ENCODE measurements around the gene PIGN. TPM values are rescaled to one million over a fixed set of nuclear protein-coding genes. Genes with fewer than 3 reads are reported as not detected.

Gene PIGN
- total and polyA plus RNA-seq, 8 donors = 2.0 to 113 (median 23.8) TPM

- Histone ChIP-seq H3K27ac (no peak overlapping the region), H3K36me3 (peaks cover 0 to 65% (median 55%) of the 10 kb centered on the region in 4 donors), H3K27me3 (no peaks in the 10 kb centered on the region), H3K4me3 (no peak overlapping the region), H3K4me1 (peaks cover 0 to 5% (median 0%) of the 10 kb centered on the region in 4 donors), H3K9me3 (peaks cover 0 to 6% (median 3%) of the 10 kb centered on the region in 4 donors)
- 87 to 100% (median 96%) methylated on average over 1 of the region's 1 CpG for WGBS, 5 donors
- TF ChIP-seq POLR2A (IDR thresholded peaks at IDR 0.05) (no peak), EP300 (IDR thresholded peaks at IDR 0.05) (no peak), POLR2AphosphoS5 (IDR thresholded peaks at IDR 0.05) (no peak)
- TF ChIP-seq, protein P1, sequence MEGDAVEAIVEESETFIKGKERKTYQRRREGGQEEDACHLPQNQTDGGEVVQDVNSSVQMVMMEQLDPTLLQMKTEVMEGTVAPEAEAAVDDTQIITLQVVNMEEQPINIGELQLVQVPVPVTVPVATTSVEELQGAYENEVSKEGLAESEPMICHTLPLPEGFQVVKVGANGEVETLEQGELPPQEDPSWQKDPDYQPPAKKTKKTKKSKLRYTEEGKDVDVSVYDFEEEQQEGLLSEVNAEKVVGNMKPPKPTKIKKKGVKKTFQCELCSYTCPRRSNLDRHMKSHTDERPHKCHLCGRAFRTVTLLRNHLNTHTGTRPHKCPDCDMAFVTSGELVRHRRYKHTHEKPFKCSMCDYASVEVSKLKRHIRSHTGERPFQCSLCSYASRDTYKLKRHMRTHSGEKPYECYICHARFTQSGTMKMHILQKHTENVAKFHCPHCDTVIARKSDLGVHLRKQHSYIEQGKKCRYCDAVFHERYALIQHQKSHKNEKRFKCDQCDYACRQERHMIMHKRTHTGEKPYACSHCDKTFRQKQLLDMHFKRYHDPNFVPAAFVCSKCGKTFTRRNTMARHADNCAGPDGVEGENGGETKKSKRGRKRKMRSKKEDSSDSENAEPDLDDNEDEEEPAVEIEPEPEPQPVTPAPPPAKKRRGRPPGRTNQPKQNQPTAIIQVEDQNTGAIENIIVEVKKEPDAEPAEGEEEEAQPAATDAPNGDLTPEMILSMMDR (IDR thresholded peaks at IDR 0.05) = no peak
- intact Hi-C loops (cut with DNase I; ENCODE audit: low total_unique reads) = no loop called here
- no peak for DNase-seq
Measured at GRCh38 chr18:62102221-62102620, 84.6 kb downstream of the PIGN start.

DNA sequence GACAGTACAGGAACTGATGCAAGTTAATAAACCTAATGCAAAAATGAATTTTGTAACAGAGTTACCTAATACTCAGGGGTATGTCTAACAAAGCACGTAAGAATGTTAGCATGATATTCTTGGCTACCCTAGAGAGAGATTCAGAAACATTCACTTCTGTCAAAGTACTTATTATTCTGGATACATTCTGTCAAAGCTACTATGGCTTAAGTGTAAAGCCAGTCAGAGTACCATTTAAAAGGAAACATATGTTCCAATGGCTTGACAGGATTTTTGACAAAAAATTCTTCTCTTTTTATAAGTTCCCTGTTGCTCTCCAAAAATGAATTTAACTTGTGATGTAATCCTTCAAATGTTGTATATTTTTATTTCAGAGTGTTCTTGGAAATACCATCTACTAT is 85.5 kb downstream of the PIGN start:
- intact Hi-C loops (cut with DNase I; ENCODE audit: low total_unique reads) = no loop called here
- Histone ChIP-seq H3K9me3 (peaks cover 0 to 6% (median 3%) of the 10 kb centered on the region in 4 donors), H3K4me1 (peaks cover 0 to 5% (median 0%) of the 10 kb centered on the region in 4 donors), H3K4me3 (no peak overlapping the region), H3K27ac (no peak overlapping the region), H3K36me3 (peaks cover 0 to 57% (median 47%) of the 10 kb centered on the region in 4 donors), H3K27me3 (no peaks in the 10 kb centered on the region)
- TF ChIP-seq POLR2A (IDR thresholded peaks at IDR 0.05) = no peak
- TF ChIP-seq, protein P1 (IDR thresholded peaks at IDR 0.05) = no peak
- TF ChIP-seq POLR2AphosphoS5 (IDR thresholded peaks at IDR 0.05) = no peak
- TF ChIP-seq EP300 (IDR thresholded peaks at IDR 0.05) = no peak
- peak in 1 of 2 donors; percentile 8 for DNase-seq
- WGBS, 5 donors = 84 to 98% (median 88%) methylated on average over 1 of the region's 1 CpG

DNA sequence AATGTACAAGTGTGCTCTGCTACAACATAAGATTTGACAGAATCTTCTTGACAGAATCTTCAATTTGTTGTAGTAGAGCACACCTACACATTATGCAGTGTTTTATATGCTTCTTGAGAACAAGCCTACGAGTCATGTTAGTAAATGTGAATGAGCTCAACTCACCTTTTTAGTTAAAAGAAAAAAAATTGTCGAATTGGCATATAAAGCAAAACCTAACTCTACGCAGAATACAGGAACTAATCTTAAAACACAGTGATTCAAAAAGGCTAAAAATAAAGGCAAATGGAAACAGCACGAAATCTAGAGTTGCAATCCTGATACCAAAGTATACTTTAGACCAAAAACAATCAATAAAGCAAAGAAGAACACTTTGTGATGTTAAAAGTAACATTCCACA is 87.9 kb downstream of the PIGN start:
- no peak overlapping the region for H3K4me3 ChIP-seq
- no peak overlapping the region for H3K27ac ChIP-seq
- intact Hi-C loops (cut with DNase I; ENCODE audit: low total_unique reads) = no loop called here
- 90 to 97% (median 95%) methylated on average over 4 of the region's 4 CpGs for WGBS, 5 donors
- H3K4me1 ChIP-seq = no peaks in the 10 kb centered on the region
- no peaks in the 10 kb centered on the region for H3K27me3 ChIP-seq
- peaks cover 0 to 60% (median 48%) of the 10 kb centered on the region in 4 donors for H3K36me3 ChIP-seq
- peaks cover 0 to 6% (median 3%) of the 10 kb centered on the region in 4 donors for H3K9me3 ChIP-seq
- no peak for TF ChIP-seq POLR2AphosphoS5 (IDR thresholded peaks at IDR 0.05)
- TF ChIP-seq EP300 (IDR thresholded peaks at IDR 0.05) = no peak
- TF ChIP-seq, protein P1 (IDR thresholded peaks at IDR 0.05) = no peak
- TF ChIP-seq POLR2A (IDR thresholded peaks at IDR 0.05) = no peak
- DNase-seq = no peak

DNA sequence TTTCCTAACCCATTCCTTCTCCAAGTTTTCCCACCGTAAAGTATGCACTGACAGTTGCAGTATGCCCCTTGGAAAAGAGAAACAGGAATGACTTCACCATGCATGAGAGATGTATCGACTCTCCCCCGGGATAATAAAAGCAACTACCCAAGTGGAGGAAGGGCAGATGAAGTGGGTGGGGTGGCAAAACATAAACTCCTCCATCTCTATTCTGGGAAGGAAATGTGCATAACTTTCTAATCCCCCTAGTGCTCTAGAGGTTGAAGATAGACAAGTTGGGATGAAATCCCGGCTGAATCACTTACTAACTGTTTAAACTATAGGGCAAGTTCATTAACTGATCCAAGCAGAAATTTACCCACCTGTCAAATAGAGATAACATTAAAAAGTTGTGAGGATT is 89.2 kb downstream of the PIGN start:
- Histone ChIP-seq H3K36me3 (peaks cover 0 to 56% (median 48%) of the 10 kb centered on the region in 4 donors), H3K27me3 (no peaks in the 10 kb centered on the region), H3K4me1 (no peaks in the 10 kb centered on the region), H3K27ac (no peak overlapping the region), H3K9me3 (peaks cover 0 to 6% (median 3%) of the 10 kb centered on the region in 4 donors), H3K4me3 (no peak overlapping the region)
- no peak for DNase-seq
- intact Hi-C loops (cut with DNase I; ENCODE audit: low total_unique reads) = no loop called here
- TF ChIP-seq POLR2A (IDR thresholded peaks at IDR 0.05) = no peak
- TF ChIP-seq EP300 (IDR thresholded peaks at IDR 0.05) = no peak
- TF ChIP-seq POLR2AphosphoS5 (IDR thresholded peaks at IDR 0.05) = no peak
- TF ChIP-seq, protein P1 (IDR thresholded peaks at IDR 0.05) = no peak
- 84 to 94% (median 89%) methylated on average over 4 of the region's 4 CpGs for WGBS, 5 donors
